Measurements from ENCODE around the gene COL10A1.

COL10A1 gene

GRCh38 chr6:116126032-116126431 lies at the start of gene COL10A1:
COL10A1 (minus strand) TSS chr6:116126132; CDS start chr6:116125492, 640 bp downstream.
- in situ Hi-C loops (cut with MboI; ENCODE audit: low sequenced_read_pairs), result no loop called here

DNA sequence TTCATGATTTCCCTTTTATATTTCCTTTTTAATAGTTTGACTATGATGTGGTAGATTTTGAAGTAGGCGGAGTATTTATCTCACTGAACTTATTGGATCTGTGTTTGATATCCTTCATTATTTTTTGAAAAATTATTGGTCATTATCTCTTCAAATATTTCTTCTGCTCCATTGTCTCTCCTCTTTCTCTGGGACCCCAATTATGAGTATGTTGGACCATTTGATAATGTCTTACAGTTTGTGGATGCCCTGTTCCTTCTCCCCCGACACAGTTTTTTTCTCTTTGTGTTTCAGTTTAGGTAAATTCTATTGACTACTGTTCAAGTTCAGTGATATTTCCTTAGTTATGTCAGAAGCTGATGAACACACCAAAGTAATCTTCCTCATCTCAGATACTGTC lies 49.4 kb upstream of the COL10A1 start:
- in situ Hi-C loops (cut with MboI; ENCODE audit: low sequenced_read_pairs), result no loop called here

GRCh38 chr6:116173928-116174327 lies 48.0 kb upstream of the COL10A1 start:
- in situ Hi-C loops (cut with MboI; ENCODE audit: low sequenced_read_pairs), result no loop called here

DNA sequence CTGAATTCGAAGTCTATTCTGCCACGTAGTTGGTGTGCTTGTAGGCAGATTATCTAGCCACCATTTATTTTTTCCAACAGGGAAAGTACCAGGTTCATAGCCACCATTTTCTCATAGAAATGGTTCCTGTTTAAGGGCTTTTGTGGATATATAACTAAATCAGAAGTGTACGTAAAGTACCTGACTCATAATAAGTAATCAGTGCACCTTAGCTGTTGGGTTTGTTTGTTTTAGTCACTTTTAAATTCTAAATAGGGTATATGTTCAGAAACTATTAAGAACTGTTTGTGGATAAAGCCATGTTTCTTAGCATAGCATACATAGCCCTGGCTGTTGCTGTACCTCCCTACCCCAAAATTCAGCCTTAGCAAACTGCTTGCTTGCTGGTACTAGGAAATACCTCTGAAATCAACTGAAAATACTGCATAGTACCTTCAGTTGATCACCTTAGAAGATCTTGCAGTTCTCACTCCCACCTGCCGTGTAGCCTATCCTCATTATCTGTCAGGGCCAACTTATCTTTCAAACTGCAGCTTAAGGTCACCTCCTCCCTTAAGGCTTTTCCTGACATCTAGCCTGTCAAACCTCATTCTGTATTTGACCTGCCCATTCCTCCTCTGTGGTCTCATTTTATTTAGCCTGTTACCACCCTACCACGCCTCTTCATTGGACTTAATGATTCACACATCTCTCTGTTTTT lies 44.6 kb upstream of the COL10A1 start:
- in situ Hi-C loops (cut with MboI; ENCODE audit: low sequenced_read_pairs), result no loop called here

- in situ Hi-C loops (cut with MboI; ENCODE audit: low sequenced_read_pairs), result no loop called here
Measured at GRCh38 chr6:116169880-116170279, 43.9 kb upstream of the COL10A1 start.

- in situ Hi-C loops (cut with MboI; ENCODE audit: low sequenced_read_pairs), result no loop called here
Measured at GRCh38 chr6:116168148-116168547, 42.2 kb upstream of the COL10A1 start.

- in situ Hi-C loops (cut with MboI; ENCODE audit: low sequenced_read_pairs), result no loop called here
Measured at GRCh38 chr6:116166369-116166768, 40.4 kb upstream of the COL10A1 start.

DNA sequence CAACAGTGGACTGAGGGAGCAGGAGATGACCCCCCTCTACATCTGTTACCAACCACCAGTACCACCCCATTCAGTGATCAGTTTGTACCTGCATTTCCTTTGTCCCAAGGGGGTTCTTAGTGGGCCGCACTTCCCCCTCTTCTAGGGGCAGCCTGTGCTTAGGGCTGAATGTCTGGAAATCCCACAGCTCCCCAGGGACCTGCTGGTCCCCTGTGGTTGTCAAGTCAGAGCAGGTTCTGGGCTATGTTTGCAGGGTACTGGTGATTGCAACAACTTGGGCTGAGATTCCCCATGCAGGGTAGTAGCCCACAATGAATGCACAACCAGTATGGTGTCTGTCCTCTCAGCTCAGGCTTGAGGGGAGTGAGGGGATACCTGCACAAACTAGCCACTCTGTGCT lies 39.7 kb upstream of the COL10A1 start:
- in situ Hi-C loops (cut with MboI; ENCODE audit: low sequenced_read_pairs), result no loop called here

- in situ Hi-C loops (cut with MboI; ENCODE audit: low sequenced_read_pairs), result no loop called here
Measured at GRCh38 chr6:116159782-116160524, 34.0 kb upstream of the COL10A1 start.

- in situ Hi-C loops (cut with MboI; ENCODE audit: low sequenced_read_pairs), result no loop called here
Measured at GRCh38 chr6:116158641-116159040, 32.7 kb upstream of the COL10A1 start.

- in situ Hi-C loops (cut with MboI; ENCODE audit: low sequenced_read_pairs), result no loop called here
Measured at GRCh38 chr6:116157391-116157790, 31.5 kb upstream of the COL10A1 start.

- in situ Hi-C loops (cut with MboI; ENCODE audit: low sequenced_read_pairs), result no loop called here
Measured at GRCh38 chr6:116156405-116157326, 30.7 kb upstream of the COL10A1 start.

DNA sequence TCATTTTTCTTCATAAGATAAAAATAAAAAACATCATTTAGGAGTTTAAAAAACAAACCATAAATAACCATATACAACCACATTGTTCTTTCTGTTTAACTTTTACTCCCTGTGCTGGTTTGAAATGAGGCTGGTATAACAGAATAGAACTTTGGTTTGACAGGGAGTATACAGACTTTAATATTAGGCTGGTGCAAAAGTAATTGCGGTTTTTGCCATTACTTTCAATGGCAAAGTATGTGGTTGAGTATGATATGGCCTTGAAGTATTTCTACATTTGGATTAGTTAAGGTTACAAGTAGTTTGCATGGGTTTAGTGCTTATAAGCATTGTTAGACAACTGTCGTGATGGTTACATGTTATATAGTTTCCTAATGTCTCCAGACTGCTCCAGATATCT lies 29.0 kb upstream of the COL10A1 start:
- in situ Hi-C loops (cut with MboI; ENCODE audit: low sequenced_read_pairs), result no loop called here

GRCh38 chr6:116152620-116153019 lies 26.7 kb upstream of the COL10A1 start:
- in situ Hi-C loops (cut with MboI; ENCODE audit: low sequenced_read_pairs), result no loop called here

DNA sequence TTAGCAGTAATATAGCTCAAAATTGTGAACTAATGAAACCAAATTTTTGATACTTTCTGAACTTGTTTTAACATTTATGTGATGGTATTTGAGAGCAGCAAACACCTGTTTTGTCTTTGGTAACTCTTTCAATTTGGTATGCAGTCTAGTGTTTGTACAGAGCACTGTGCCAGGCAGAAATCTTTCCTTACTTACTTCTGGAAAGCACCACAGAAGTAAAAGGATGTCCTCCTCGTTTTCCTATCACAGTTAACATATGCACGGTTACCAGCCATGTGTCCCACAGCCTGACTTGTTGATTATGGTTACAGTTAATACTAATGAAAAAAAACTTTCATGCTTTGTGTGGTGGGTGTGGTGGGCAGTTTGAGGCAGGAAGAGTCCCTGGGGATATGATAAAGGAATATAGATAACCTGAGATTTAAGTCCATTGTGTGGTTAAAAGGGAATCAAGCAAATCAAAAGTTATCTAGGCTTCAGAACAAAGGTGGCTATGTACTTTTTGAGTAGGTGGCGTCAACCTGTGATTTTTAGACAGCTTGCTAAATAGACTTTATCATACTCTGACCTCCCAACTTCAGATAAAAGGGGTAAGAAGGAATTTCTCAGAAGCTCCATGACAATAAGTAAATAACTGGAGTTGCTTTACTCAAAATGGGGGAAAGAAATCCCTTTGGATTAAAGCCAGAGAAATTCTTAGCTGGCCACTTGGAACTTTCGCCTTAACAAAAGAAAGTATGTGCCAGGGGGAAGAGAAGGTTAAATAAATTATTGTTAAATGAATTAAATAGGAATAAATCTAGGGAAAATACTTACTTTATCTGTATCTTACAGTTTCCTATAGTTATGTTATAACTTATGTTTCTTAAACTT lies 20.1 kb upstream of the COL10A1 start:
- in situ Hi-C loops (cut with MboI; ENCODE audit: low sequenced_read_pairs), result no loop called here

DNA sequence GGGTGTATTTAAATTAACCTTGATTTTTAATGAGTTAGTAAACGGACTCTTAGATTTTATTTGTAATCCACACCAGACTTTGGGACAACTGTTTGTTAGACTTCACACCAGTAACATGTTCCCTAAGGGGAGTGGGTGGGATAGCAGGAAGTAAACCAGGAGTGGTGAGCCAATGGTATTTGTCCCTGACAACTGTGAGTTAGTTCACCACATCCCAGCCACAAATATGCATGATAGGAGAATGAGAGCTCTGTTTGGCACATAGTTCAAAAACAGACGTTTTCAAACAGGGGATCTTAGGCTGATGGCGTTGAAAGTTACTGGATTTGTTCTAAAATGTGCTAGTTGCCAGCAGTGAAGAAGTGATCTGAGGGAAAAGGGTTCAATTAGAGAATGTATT lies 18.7 kb upstream of the COL10A1 start:
- in situ Hi-C loops (cut with MboI; ENCODE audit: low sequenced_read_pairs), result no loop called here

- in situ Hi-C loops (cut with MboI; ENCODE audit: low sequenced_read_pairs), result no loop called here
Measured at GRCh38 chr6:116139917-116140316, 14.0 kb upstream of the COL10A1 start.

DNA sequence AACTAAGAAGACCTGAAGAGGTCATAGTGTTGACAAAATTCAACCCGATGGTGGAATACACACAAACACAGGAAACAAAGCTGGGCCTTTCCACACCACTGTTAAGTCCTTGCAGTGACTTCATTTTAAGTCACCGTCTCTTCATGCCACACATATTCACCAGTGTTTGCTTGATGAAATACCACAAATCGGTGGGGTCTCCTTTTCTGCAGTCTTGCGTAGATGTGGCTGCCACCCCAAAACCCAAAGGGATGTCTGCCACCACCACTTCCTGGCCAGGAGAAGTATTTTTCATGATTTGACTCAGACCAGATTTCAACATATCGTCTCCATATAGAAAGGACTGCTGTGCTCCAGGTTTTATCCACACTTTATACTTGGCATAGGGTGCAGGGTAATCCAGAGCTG lies 11.0 kb upstream of the COL10A1 start:
- in situ Hi-C loops (cut with MboI; ENCODE audit: low sequenced_read_pairs), result no loop called here

GRCh38 chr6:116136373-116136772 lies 10.4 kb upstream of the COL10A1 start:
- in situ Hi-C loops (cut with MboI; ENCODE audit: low sequenced_read_pairs), result no loop called here

- in situ Hi-C loops (cut with MboI; ENCODE audit: low sequenced_read_pairs), result no loop called here
Measured at GRCh38 chr6:116133453-116133852, 7.5 kb upstream of the COL10A1 start.
